Suprapubic skin (tissue), 4 donors: ENCODE data around the gene SLC43A1.

Source experiments
- CTCF ChIP-seq, 2 donors: fragments of 200-600 bp in 1 of 2; fragments of 450-650 bp in 1 of 2; sonication (generic) in 1 of 2; IDR thresholded peaks; one replicate each; pipeline ENCODE4 v1.5.1; 2016 to 2019; ENCODE audit warnings: antibody characterized with exemption in 2 of 2, mild to moderate bottlenecking in 1 of 2, moderate library complexity in 1 of 2
- POLR2A ChIP-seq, 2 donors: fragments of 450-650 bp; IDR thresholded peaks; one replicate each; pipeline ENCODE4 v1.6.1; 2017; ENCODE audit warnings: antibody characterized with exemption in 2 of 2, mild to moderate bottlenecking in 2 of 2, moderate library complexity in 2 of 2
- POLR2AphosphoS5 ChIP-seq, 3 donors: sonication (generic); formaldehyde crosslinking; IDR thresholded peaks; one replicate each; pipeline ENCODE4 v1.6.1; 2017; ENCODE audit warnings: antibody characterized with exemption in 3 of 3

GRCh38 chr11:57549983-57550382 lies 34.5 kb upstream of the SLC43A1 start:
- TF ChIP-seq POLR2AphosphoS5 (IDR thresholded peaks at IDR 0.05) (no peak), POLR2A (IDR thresholded peaks at IDR 0.05) (no peak), CTCF (IDR thresholded peaks at IDR 0.05) (no peak)
